HK-2 (cell line): ENCODE data around the gene PPP2R5E.

Experiments used
- DNase-seq: peaks from one replicate; pipeline ENCODE4 v3.0.0-alpha.2; 2018; ENCODE audit not compliant: unreplicated experiment

PPP2R5E gene

GRCh38 chr14:63472986-63473788, 70.0 kb downstream of the PPP2R5E start:
- DNase-seq, result no peak

GRCh38 chr14:63470962-63471793, 72.0 kb downstream of the PPP2R5E start:
- no peak for DNase-seq

GRCh38 chr14:63468294-63468693, 74.9 kb downstream of the PPP2R5E start:
- no peak for DNase-seq

GRCh38 chr14:63467440-63468072, 75.6 kb downstream of the PPP2R5E start:
- DNase-seq, result no peak

GRCh38 chr14:63465347-63465746, 77.8 kb downstream of the PPP2R5E start:
- no peak for DNase-seq

- no peak for DNase-seq
These were observed 82.4 kb downstream of the PPP2R5E start for GRCh38 chr14:63460680-63461369.

GRCh38 chr14:63459738-63460137, 83.4 kb downstream of the PPP2R5E start:
- no peak for DNase-seq

- no peak for DNase-seq
These were observed 85.7 kb downstream of the PPP2R5E start for GRCh38 chr14:63457498-63457897.

GRCh38 chr14:63454863-63455622, 88.1 kb downstream of the PPP2R5E start:
- DNase-seq, result peak; percentile 21

GRCh38 chr14:63454436-63454835, 88.7 kb downstream of the PPP2R5E start:
- DNase-seq, result no peak

GRCh38 chr14:63453443-63453936, 89.7 kb downstream of the PPP2R5E start:
- DNase-seq, result no peak

GRCh38 chr14:63452796-63453195, 90.4 kb downstream of the PPP2R5E start:
- DNase-seq, result no peak

GRCh38 chr14:63448841-63449240, 94.3 kb downstream of the PPP2R5E start:
- no peak for DNase-seq

GRCh38 chr14:63444588-63444987, 98.6 kb downstream of the PPP2R5E start:
- DNase-seq, result no peak

GRCh38 chr14:63443988-63444387, 99.2 kb downstream of the PPP2R5E start:
- DNase-seq, result no peak

- no peak for DNase-seq
These were observed 99.8 kb downstream of the PPP2R5E start for GRCh38 chr14:63443361-63443760.

GRCh38 chr14:63438065-63438757, 105.0 kb downstream of the PPP2R5E start:
- DNase-seq, result no peak

GRCh38 chr14:63436286-63437098, 106.7 kb downstream of the PPP2R5E start:
- DNase-seq, result no peak

- DNase-seq, result no peak
These were observed 107.3 kb downstream of the PPP2R5E start for GRCh38 chr14:63435838-63436237.
